WERI-Rb-1 (cell line): ENCODE measurements around the gene LEP.
"Not testable (repeated sequence)": the region's sequence is repeated elsewhere in the genome, so short reads cannot be mapped to it uniquely, and the experiment has no call there.

Source experiments
- DNase-seq: peaks from one replicate; pipeline ENCODE4 v3.0.0-alpha.2; 2020
- H3K27ac ChIP-seq: fragments of 250-450 bp; sonication (Bioruptor Pico); 2 replicates; pipeline ENCODE4 v1.5.1; 2020; ENCODE audit warnings: mild to moderate bottlenecking, moderate library complexity
- H3K27me3 ChIP-seq: fragments of 250-450 bp; sonication (Bioruptor Pico); 2 replicates; pipeline ENCODE4 v1.5.1; 2021; ENCODE audit warnings: mild to moderate bottlenecking, low read depth, moderate library complexity; ENCODE audit not compliant: insufficient read depth, severe bottlenecking
- H3K36me3 ChIP-seq: fragments of 250-450 bp; sonication (Bioruptor Pico); 2 replicates; pipeline ENCODE4 v1.5.1; 2020; ENCODE audit warnings: mild to moderate bottlenecking, moderate library complexity
- H3K4me3 ChIP-seq: 2 replicates; pipeline ENCODE4 v1.5.1; 2011; ENCODE audit warnings: low read depth, mild to moderate bottlenecking, control low read depth, low read length
- H3K9me3 ChIP-seq: fragments of 250-450 bp; sonication (Bioruptor Pico); 2 replicates; pipeline ENCODE4 v1.5.1; 2021; ENCODE audit warnings: mild to moderate bottlenecking, moderate library complexity; ENCODE audit not compliant: severe bottlenecking
- CTCF ChIP-seq: IDR thresholded peaks from 2 replicates; pipeline ENCODE4 v1.5.1; 2011; ENCODE audit warnings: low read depth, mild to moderate bottlenecking, control low read depth, inconsistent platforms, low read length

LEP gene

GRCh38 chr7:128275681-128276080, 34.6 kb downstream of the LEP start:
- no peaks in the 10 kb centered on the region for H3K27me3 ChIP-seq
- H3K27ac ChIP-seq, result no peak overlapping the region

GRCh38 chr7:128278366-128278765, 37.3 kb downstream of the LEP start:
- H3K27me3 ChIP-seq, result no peaks in the 10 kb centered on the region
- TF ChIP-seq CTCF, result no peak
- H3K4me3 ChIP-seq, result no peak overlapping the region

More at GRCh38 chr7:128275681-128276080, 34.6 kb downstream of the LEP start:
- Histone ChIP-seq H3K36me3 (no peaks in the 10 kb centered on the region), H3K9me3 (no peaks in the 10 kb centered on the region), H3K4me3 (no peak overlapping the region)
- DNase-seq, result no peak
- TF ChIP-seq CTCF, result no peak

GRCh38 chr7:128279124-128279713, 38.1 kb downstream of the LEP start:
- no peak for DNase-seq
- no peak for TF ChIP-seq CTCF
- H3K27me3 ChIP-seq, result no peaks in the 10 kb centered on the region
- no peak overlapping the region for H3K27ac ChIP-seq
- H3K4me3 ChIP-seq, result no peak overlapping the region
- H3K9me3 ChIP-seq, result no peaks in the 10 kb centered on the region
- no peaks in the 10 kb centered on the region for H3K36me3 ChIP-seq

More at GRCh38 chr7:128278366-128278765, 37.3 kb downstream of the LEP start:
- Histone ChIP-seq H3K9me3 (no peaks in the 10 kb centered on the region), H3K27ac (no peak overlapping the region), H3K36me3 (no peaks in the 10 kb centered on the region)
- DNase-seq, result no peak

- DNase-seq, H3K27me3 ChIP-seq, H3K9me3 ChIP-seq, H3K27ac ChIP-seq, H3K36me3 ChIP-seq, H3K4me3 ChIP-seq: not testable (repeated sequence)
Observed at GRCh38 chr7:128280451-128280850, 39.4 kb downstream of the LEP start.

GRCh38 chr7:128281605-128282380, 40.7 kb downstream of the LEP start:
- H3K9me3 ChIP-seq, result no peaks in the 10 kb centered on the region
- H3K27ac ChIP-seq, result no peak overlapping the region
- no peaks in the 10 kb centered on the region for H3K36me3 ChIP-seq
- DNase-seq, result no peak
- no peak for TF ChIP-seq CTCF
- H3K4me3 ChIP-seq, result no peak overlapping the region
- no peaks in the 10 kb centered on the region for H3K27me3 ChIP-seq

GRCh38 chr7:128284102-128284501, 43.0 kb downstream of the LEP start:
- DNase-seq, result no peak
- TF ChIP-seq CTCF, result no peak
- Histone ChIP-seq H3K27ac (no peak overlapping the region), H3K4me3 (no peak overlapping the region), H3K36me3 (no peaks in the 10 kb centered on the region), H3K9me3 (no peaks in the 10 kb centered on the region), H3K27me3 (no peaks in the 10 kb centered on the region)
